Liver (tissue), 9 donors: Measurements from ENCODE around the gene SPEF1. TPM values are rescaled to one million over a fixed set of nuclear protein-coding genes. Genes with fewer than 3 reads are reported as not detected.
A peak's percentile ranks its signal among the peaks of the same experiment; 100 is the strongest.

Source experiments
- DNase-seq: peaks from one replicate; pipeline ENCODE4 v3.0.0-alpha.2; 2017; ENCODE audit warnings: low spot score
- H3K27ac ChIP-seq, 2 donors: one replicate each; pipeline ENCODE4 v1.7.0; 2013; ENCODE audit warnings: inconsistent platforms in 2 of 2, low read length in 2 of 2, control low read depth in 1 of 2, low read depth in 1 of 2, mild to moderate bottlenecking in 1 of 2
- H3K27me3 ChIP-seq, 4 donors: one replicate each; pipeline versions ENCODE4 v1.6.1 to v1.7.0; 2013; ENCODE audit warnings: low read length in 3 of 4, inconsistent platforms in 1 of 4, mild to moderate bottlenecking in 1 of 4, moderate library complexity in 1 of 4; ENCODE audit not compliant: control insufficient read depth in 4 of 4, insufficient read depth in 4 of 4
- H3K36me3 ChIP-seq, 4 donors: one replicate each; pipeline versions ENCODE4 v1.6.1 to v1.7.0; 2013; ENCODE audit warnings: low read length in 3 of 4, mild to moderate bottlenecking in 3 of 4, low read depth in 1 of 4, moderate library complexity in 1 of 4; ENCODE audit not compliant: control insufficient read depth in 4 of 4, insufficient read depth in 3 of 4
- H3K4me1 ChIP-seq, 4 donors: one replicate each; pipeline versions ENCODE4 v1.6.1 to v1.7.0; 2013; ENCODE audit warnings: low read length in 3 of 4, mild to moderate bottlenecking in 3 of 4, moderate library complexity in 1 of 4; ENCODE audit not compliant: control insufficient read depth in 4 of 4, insufficient read depth in 4 of 4
- H3K4me3 ChIP-seq, 3 donors: one replicate each; pipeline versions ENCODE4 v1.6.1 to v1.7.0; 2013; ENCODE audit warnings: low read length in 3 of 3, control low read depth in 1 of 3, low read depth in 1 of 3, mild to moderate bottlenecking in 1 of 3
- H3K9ac ChIP-seq, 2 donors: one replicate each; pipeline ENCODE4 v1.7.0; 2013; ENCODE audit warnings: low read length in 2 of 2, mild to moderate bottlenecking in 2 of 2, moderate library complexity in 2 of 2, control low read depth in 1 of 2, low read depth in 1 of 2
- H3K9me3 ChIP-seq, 4 donors: one replicate each; pipeline versions ENCODE4 v1.6.1 to v1.7.0; 2013; ENCODE audit warnings: low read length in 3 of 4; ENCODE audit not compliant: control insufficient read depth in 4 of 4
- EGR1 ChIP-seq, 2 donors: IDR thresholded peaks; 2 replicates each; pipeline ENCODE4 v1.6.1; 2016 to 2018; ENCODE audit warnings: antibody characterized with exemption in 2 of 2, low read depth in 2 of 2
- FOXA1 ChIP-seq: IDR thresholded peaks from 2 replicates; pipeline ENCODE4 v1.6.1; 2016; ENCODE audit warnings: antibody characterized with exemption
- FOXA2 ChIP-seq: IDR thresholded peaks from 2 replicates; pipeline ENCODE4 v1.6.1; 2016; ENCODE audit warnings: antibody characterized with exemption
- GABPA ChIP-seq, 2 donors: IDR thresholded peaks in 1 of 2; conservative IDR thresholded peaks in 1 of 2; 2 replicates each; pipeline ENCODE4 v1.6.1; 2016; ENCODE audit warnings: antibody characterized with exemption in 2 of 2, mild to moderate bottlenecking in 1 of 2, moderate library complexity in 1 of 2
- HNF4A ChIP-seq, 2 donors: conservative IDR thresholded peaks; 2 replicates each; pipeline ENCODE4 v1.6.1; 2016; ENCODE audit warnings: antibody characterized with exemption in 2 of 2, mild to moderate bottlenecking in 2 of 2
- HNF4G ChIP-seq: IDR thresholded peaks from 2 replicates; pipeline ENCODE4 v1.6.1; 2016; ENCODE audit warnings: antibody characterized with exemption
- JUND ChIP-seq, 2 donors: IDR thresholded peaks; 2 replicates each; pipeline ENCODE4 v1.6.1; 2016; ENCODE audit warnings: antibody characterized with exemption in 2 of 2
- NR2F2 ChIP-seq: IDR thresholded peaks from 2 replicates; pipeline ENCODE4 v1.6.1; 2016; ENCODE audit warnings: antibody characterized with exemption
- RAD21 ChIP-seq, 2 donors: IDR thresholded peaks; 2 replicates each; pipeline ENCODE4 v1.6.1; 2016; ENCODE audit warnings: antibody characterized with exemption in 2 of 2, mild to moderate bottlenecking in 2 of 2
- RXRA ChIP-seq, 2 donors: IDR thresholded peaks; 2 replicates each; pipeline ENCODE4 v1.6.1; 2017 to 2018; ENCODE audit warnings: antibody characterized with exemption in 2 of 2, mild to moderate bottlenecking in 1 of 2
- SP1 ChIP-seq: IDR thresholded peaks from 2 replicates; pipeline ENCODE4 v1.6.1; 2018; ENCODE audit warnings: antibody characterized with exemption, mild to moderate bottlenecking
- TAF1 ChIP-seq: conservative IDR thresholded peaks from 2 replicates; pipeline ENCODE4 v1.6.1; 2016; ENCODE audit warnings: antibody characterized with exemption, mild to moderate bottlenecking
- YY1 ChIP-seq: IDR thresholded peaks from 2 replicates; pipeline ENCODE4 v1.6.1; 2016; ENCODE audit warnings: antibody characterized with exemption, mild to moderate bottlenecking
- WGBS: extraction: QIAGEN DNeasy Blood & Tissue Kit; methylation state at CpG from one replicate; pipeline ENCODE4 v1.1.7; 2013; 5-methylcytosine and 5-hydroxymethylcytosine counted together
- polyA plus RNA-seq, 2 donors: library from polyadenylated mRNA; stranded (reverse) in 1 of 2; unstranded in 1 of 2; fragments of 200-250 nt in 1 of 2; fragments of >200 nt in 1 of 2; fragmentation: Nextera tagmentation in 1 of 2; extraction: Ambion mirVana in 1 of 2; gene quantifications; one replicate each; pipeline versions ENCODE4 v1.2.1 to v1.2.3, GENCODE V29; 2013 to 2015
- total RNA-seq, 2 donors: library from RNA; depleted of rRNA; stranded (reverse); fragments of >200 nt; gene quantifications; one replicate each; pipeline ENCODE4 v1.2.3, GENCODE V29; 2014
- TF ChIP-seq, protein P1 (sequence below): IDR thresholded peaks from 2 replicates; pipeline ENCODE4 v1.6.1; 2016; ENCODE audit warnings: antibody characterized with exemption
- TF ChIP-seq, protein P2 (sequence below): fragments of 150-350 bp; IDR thresholded peaks from 2 replicates; pipeline ENCODE4 v1.5.1; 2017; ENCODE audit warnings: improper control_type of control experiment, low read depth, low read length; ENCODE audit not compliant: missing input control
- TF ChIP-seq, protein P3 (sequence below): IDR thresholded peaks from 2 replicates; pipeline ENCODE4 v1.6.1; 2016; ENCODE audit warnings: antibody characterized with exemption
- TF ChIP-seq, protein P4 (sequence below): IDR thresholded peaks from 2 replicates; pipeline ENCODE4 v1.6.1; 2016; ENCODE audit warnings: antibody characterized with exemption, mild to moderate bottlenecking
- TF ChIP-seq, protein P5 (sequence below): IDR thresholded peaks from 2 replicates; pipeline ENCODE4 v1.6.1; 2016; ENCODE audit warnings: antibody characterized with exemption
- donor health status: healthy.
- donor health status: healthy.
- donor health status: healthy.
- donor health status: healthy.
- donor health status: healthy.

The SPEF1 gene
- total and polyA plus RNA-seq, 4 donors: not detected

GRCh38 chr20:3798373-3798768 is 17.1 kb upstream of the SPEF1 start:
- 64% methylated on average over 5 of the region's 5 CpGs for WGBS
- Histone ChIP-seq H3K4me1 (peaks cover 12 to 42% (median 29%) of the 10 kb centered on the region in 4 donors), H3K4me3 (no peak overlapping the region), H3K36me3 (peaks cover 0 to 4% (median under 1%) of the 10 kb centered on the region in 4 donors), H3K27ac (peak overlapping the region; percentile 81 to 82), H3K9me3 (no peaks in the 10 kb centered on the region), H3K9ac (peak overlapping the region; percentile 21 to 43), H3K27me3 (no peaks in the 10 kb centered on the region)
- TF ChIP-seq HNF4A (conservative IDR thresholded peaks at IDR 0.05): peak; percentile 14 to 39
- peak in 1 of 2 donors; percentile 2 for TF ChIP-seq RXRA (IDR thresholded peaks at IDR 0.05)
- TF ChIP-seq HNF4G: no peak
- TF ChIP-seq, protein P1, sequence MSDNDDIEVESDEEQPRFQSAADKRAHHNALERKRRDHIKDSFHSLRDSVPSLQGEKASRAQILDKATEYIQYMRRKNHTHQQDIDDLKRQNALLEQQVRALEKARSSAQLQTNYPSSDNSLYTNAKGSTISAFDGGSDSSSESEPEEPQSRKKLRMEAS: no peak
- TF ChIP-seq NR2F2: no peak
- DNase-seq: no peak

DNA sequence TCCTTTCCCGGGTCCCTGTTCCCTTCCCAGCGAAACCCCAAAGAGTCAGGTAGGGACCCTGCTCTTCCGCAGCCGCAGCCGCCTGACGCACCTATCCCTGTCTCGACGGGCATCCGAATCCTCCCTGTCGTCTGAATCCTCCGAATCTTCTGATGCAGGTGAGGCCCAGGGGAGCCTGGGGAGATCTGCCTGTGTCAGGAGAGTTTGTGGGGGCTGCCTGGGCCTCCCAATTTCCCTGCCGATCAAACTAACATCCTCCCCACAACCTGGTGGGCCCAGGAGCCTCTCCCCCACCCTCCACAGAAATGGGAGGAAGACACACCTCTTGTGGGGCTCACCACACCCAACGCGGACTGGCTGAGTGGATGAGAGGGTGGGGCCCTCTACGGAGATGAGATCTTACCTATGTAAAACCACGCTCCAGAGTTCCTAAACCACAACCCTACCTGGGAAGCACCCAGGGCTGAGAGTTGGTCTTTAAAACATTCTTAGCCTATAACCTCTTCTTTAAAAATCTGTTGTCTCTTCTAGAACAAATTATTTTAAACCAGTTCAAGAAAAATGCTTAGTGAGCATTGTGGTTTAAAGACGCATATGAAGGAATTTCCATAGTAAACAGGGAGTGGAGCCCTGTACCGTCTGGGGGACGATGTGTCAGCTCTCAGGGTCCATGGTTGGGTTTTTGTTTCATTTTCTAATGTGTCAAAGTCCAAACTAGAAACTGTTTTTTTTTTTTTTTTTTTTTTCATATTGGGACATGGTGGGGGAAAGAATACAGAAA is 16.5 kb upstream of the SPEF1 start:
- Histone ChIP-seq H3K27me3 (no peaks in the 10 kb centered on the region), H3K27ac (peak overlapping the region; percentile 81 to 82), H3K9me3 (no peaks in the 10 kb centered on the region), H3K4me1 (peaks cover 12 to 39% (median 26%) of the 10 kb centered on the region in 4 donors), H3K36me3 (peaks cover 0 to 4% (median under 1%) of the 10 kb centered on the region in 4 donors), H3K4me3 (no peak overlapping the region), H3K9ac (peak overlapping the region; percentile 21 to 57)
- DNase-seq: no peak
- peak; percentile 57 for TF ChIP-seq SP1
- TF ChIP-seq HNF4G: peak; percentile 42
- TF ChIP-seq GABPA (IDR thresholded peaks at IDR 0.05 in 1 of 2, conservative IDR thresholded peaks at IDR 0.05 in 1 of 2): no peak
- TF ChIP-seq RAD21 (IDR thresholded peaks at IDR 0.05): no peak
- TF ChIP-seq EGR1 (IDR thresholded peaks at IDR 0.05; ENCODE audit: low read depth in 2 of 2): no peak
- TF ChIP-seq, protein P2, sequence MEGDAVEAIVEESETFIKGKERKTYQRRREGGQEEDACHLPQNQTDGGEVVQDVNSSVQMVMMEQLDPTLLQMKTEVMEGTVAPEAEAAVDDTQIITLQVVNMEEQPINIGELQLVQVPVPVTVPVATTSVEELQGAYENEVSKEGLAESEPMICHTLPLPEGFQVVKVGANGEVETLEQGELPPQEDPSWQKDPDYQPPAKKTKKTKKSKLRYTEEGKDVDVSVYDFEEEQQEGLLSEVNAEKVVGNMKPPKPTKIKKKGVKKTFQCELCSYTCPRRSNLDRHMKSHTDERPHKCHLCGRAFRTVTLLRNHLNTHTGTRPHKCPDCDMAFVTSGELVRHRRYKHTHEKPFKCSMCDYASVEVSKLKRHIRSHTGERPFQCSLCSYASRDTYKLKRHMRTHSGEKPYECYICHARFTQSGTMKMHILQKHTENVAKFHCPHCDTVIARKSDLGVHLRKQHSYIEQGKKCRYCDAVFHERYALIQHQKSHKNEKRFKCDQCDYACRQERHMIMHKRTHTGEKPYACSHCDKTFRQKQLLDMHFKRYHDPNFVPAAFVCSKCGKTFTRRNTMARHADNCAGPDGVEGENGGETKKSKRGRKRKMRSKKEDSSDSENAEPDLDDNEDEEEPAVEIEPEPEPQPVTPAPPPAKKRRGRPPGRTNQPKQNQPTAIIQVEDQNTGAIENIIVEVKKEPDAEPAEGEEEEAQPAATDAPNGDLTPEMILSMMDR: no peak
- no peak for TF ChIP-seq YY1
- TF ChIP-seq, protein P3, sequence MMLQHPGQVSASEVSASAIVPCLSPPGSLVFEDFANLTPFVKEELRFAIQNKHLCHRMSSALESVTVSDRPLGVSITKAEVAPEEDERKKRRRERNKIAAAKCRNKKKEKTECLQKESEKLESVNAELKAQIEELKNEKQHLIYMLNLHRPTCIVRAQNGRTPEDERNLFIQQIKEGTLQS: no peak
- no peak for TF ChIP-seq JUND (IDR thresholded peaks at IDR 0.05)
- TF ChIP-seq, protein P4, sequence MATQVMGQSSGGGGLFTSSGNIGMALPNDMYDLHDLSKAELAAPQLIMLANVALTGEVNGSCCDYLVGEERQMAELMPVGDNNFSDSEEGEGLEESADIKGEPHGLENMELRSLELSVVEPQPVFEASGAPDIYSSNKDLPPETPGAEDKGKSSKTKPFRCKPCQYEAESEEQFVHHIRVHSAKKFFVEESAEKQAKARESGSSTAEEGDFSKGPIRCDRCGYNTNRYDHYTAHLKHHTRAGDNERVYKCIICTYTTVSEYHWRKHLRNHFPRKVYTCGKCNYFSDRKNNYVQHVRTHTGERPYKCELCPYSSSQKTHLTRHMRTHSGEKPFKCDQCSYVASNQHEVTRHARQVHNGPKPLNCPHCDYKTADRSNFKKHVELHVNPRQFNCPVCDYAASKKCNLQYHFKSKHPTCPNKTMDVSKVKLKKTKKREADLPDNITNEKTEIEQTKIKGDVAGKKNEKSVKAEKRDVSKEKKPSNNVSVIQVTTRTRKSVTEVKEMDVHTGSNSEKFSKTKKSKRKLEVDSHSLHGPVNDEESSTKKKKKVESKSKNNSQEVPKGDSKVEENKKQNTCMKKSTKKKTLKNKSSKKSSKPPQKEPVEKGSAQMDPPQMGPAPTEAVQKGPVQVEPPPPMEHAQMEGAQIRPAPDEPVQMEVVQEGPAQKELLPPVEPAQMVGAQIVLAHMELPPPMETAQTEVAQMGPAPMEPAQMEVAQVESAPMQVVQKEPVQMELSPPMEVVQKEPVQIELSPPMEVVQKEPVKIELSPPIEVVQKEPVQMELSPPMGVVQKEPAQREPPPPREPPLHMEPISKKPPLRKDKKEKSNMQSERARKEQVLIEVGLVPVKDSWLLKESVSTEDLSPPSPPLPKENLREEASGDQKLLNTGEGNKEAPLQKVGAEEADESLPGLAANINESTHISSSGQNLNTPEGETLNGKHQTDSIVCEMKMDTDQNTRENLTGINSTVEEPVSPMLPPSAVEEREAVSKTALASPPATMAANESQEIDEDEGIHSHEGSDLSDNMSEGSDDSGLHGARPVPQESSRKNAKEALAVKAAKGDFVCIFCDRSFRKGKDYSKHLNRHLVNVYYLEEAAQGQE: peak; percentile 17
- no peak for TF ChIP-seq TAF1
- peak; percentile 82 to 83 for TF ChIP-seq HNF4A (conservative IDR thresholded peaks at IDR 0.05)
- TF ChIP-seq, protein P5, sequence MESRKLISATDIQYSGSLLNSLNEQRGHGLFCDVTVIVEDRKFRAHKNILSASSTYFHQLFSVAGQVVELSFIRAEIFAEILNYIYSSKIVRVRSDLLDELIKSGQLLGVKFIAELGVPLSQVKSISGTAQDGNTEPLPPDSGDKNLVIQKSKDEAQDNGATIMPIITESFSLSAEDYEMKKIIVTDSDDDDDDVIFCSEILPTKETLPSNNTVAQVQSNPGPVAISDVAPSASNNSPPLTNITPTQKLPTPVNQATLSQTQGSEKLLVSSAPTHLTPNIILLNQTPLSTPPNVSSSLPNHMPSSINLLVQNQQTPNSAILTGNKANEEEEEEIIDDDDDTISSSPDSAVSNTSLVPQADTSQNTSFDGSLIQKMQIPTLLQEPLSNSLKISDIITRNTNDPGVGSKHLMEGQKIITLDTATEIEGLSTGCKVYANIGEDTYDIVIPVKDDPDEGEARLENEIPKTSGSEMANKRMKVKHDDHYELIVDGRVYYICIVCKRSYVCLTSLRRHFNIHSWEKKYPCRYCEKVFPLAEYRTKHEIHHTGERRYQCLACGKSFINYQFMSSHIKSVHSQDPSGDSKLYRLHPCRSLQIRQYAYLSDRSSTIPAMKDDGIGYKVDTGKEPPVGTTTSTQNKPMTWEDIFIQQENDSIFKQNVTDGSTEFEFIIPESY: no peak
- TF ChIP-seq, protein P1: no peak
- TF ChIP-seq RXRA (IDR thresholded peaks at IDR 0.05): peak in 1 of 2 donors; percentile 7
- TF ChIP-seq NR2F2: no peak
- TF ChIP-seq FOXA1: no peak
- TF ChIP-seq FOXA2: no peak
- WGBS: 72% methylated on average over 19 of the region's 19 CpGs
